Right lobe of liver (tissue), 4 donors: Measurements from ENCODE around the gene CFC1.
"Not testable (repeated sequence)": the region's sequence is repeated elsewhere in the genome, so short reads cannot be mapped to it uniquely, and the experiment has no call there.

Experiments
- POLR2A ChIP-seq: fragments of 450-650 bp; IDR thresholded peaks from one replicate; pipeline ENCODE4 v1.6.1; 2017; ENCODE audit warnings: antibody characterized with exemption, mild to moderate bottlenecking
- TF ChIP-seq, protein P1 (sequence below), 4 donors: fragments of 200-600 bp in 3 of 4; fragments of 450-650 bp in 1 of 4; IDR thresholded peaks; one replicate each; pipeline versions ENCODE4 v1.5.1 to v1.8.0; 2016 to 2022; ENCODE audit warnings: antibody characterized with exemption in 4 of 4, mild to moderate bottlenecking in 2 of 4
- donor health status: DM: no; HTN: no; CAD: no.
- donor health status: DM: no; HTN: no; CAD: no.
- donor health status: DM: no; HTN: yes; CAD: no.

DNA sequence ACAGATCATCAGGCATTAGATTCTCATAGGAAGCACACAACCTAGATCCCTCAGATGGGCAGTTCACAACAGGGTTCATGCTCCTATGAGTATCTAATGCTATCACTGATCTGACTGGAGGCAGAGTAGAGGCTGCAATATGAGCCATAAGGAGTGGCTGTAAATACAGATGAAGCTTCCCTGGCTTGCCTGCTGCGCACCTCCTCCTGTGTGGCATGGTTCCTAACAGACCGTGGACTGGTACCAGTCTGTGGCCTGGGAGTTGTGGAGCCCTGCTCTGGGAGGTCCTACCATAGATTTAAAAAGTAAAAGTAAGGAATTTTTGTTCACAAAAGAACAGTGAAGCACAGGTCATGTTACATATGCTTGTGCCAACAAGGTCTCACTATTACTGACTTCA lies 39.6 kb upstream of the CFC1 start:
- TF ChIP-seq, protein P1, sequence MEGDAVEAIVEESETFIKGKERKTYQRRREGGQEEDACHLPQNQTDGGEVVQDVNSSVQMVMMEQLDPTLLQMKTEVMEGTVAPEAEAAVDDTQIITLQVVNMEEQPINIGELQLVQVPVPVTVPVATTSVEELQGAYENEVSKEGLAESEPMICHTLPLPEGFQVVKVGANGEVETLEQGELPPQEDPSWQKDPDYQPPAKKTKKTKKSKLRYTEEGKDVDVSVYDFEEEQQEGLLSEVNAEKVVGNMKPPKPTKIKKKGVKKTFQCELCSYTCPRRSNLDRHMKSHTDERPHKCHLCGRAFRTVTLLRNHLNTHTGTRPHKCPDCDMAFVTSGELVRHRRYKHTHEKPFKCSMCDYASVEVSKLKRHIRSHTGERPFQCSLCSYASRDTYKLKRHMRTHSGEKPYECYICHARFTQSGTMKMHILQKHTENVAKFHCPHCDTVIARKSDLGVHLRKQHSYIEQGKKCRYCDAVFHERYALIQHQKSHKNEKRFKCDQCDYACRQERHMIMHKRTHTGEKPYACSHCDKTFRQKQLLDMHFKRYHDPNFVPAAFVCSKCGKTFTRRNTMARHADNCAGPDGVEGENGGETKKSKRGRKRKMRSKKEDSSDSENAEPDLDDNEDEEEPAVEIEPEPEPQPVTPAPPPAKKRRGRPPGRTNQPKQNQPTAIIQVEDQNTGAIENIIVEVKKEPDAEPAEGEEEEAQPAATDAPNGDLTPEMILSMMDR (IDR thresholded peaks at IDR 0.05): not testable (repeated sequence)
- not testable (repeated sequence) for TF ChIP-seq POLR2A
